Gastrocnemius medialis (tissue), 4 donors: ENCODE measurements around the gene SPRY2. TPM values are rescaled to one million over a fixed set of nuclear protein-coding genes. Genes with fewer than 3 reads are reported as not detected.

Experiments
- ATAC-seq, 2 donors: fragments of 150-250 bp; one replicate each; pipeline ENCODE4 v1.9.1; 2016
- DNase-seq, 2 donors: peaks; one replicate each; pipeline ENCODE4 v3.0.0-alpha.2; 2019
- H3K27ac ChIP-seq, 4 donors: fragments of 200-600 bp; sonication (generic); 1 replicate in 1 of 4; 2 replicates in 3 of 4; pipeline ENCODE4 v1.5.1; 2016 to 2018; ENCODE audit warnings: mild to moderate bottlenecking in 2 of 4, moderate library complexity in 1 of 4
- H3K27me3 ChIP-seq, 3 donors: fragments of 200-600 bp; sonication (generic) in 2 of 3; 1 replicate in 1 of 3; 2 replicates in 2 of 3; pipeline versions ENCODE4 v1.5.1 to v1.6.0; 2016 to 2019; ENCODE audit warnings: mild to moderate bottlenecking in 1 of 3, moderate library complexity in 1 of 3
- H3K36me3 ChIP-seq, 2 donors: fragments of 200-600 bp; sonication (generic) in 1 of 2; one replicate each; pipeline ENCODE4 v1.5.1; 2017 to 2018
- H3K4me1 ChIP-seq, 2 donors: fragments of 200-600 bp; sonication (generic) in 1 of 2; one replicate each; pipeline ENCODE4 v1.5.1; 2016 to 2017; ENCODE audit warnings: mild to moderate bottlenecking in 2 of 2
- H3K4me3 ChIP-seq, 4 donors: fragments of 200-600 bp; sonication (generic) in 3 of 4; 1 replicate in 1 of 4; 2 replicates in 3 of 4; pipeline ENCODE4 v1.5.1; 2016 to 2019; ENCODE audit warnings: mild to moderate bottlenecking in 2 of 4
- H3K9me3 ChIP-seq, 3 donors: fragments of 200-600 bp; sonication (generic) in 2 of 3; 1 replicate in 1 of 3; 2 replicates in 2 of 3; pipeline ENCODE4 v1.5.1; 2016 to 2019
- CTCF ChIP-seq, 5 experiments: fragments of 450-650 bp in 3 of 5; fragments of 200-600 bp in 2 of 5; sonication (generic) in 2 of 5; IDR thresholded peaks in 4 of 5; conservative IDR thresholded peaks in 1 of 5; 1 replicate in 4 of 5; 2 replicates in 1 of 5; pipeline ENCODE4 v1.5.1; 2016 to 2019; ENCODE audit warnings: antibody characterized with exemption in 5 of 5, mild to moderate bottlenecking in 3 of 5, moderate library complexity in 3 of 5
- POLR2A ChIP-seq, 2 donors: fragments of 450-650 bp; IDR thresholded peaks; one replicate each; pipeline ENCODE4 v1.6.1; 2017; ENCODE audit warnings: antibody characterized with exemption in 2 of 2, mild to moderate bottlenecking in 2 of 2, moderate library complexity in 2 of 2
- in situ Hi-C, 4 donors: fragments of 200-750 bp; cut with MboI; loops; one replicate each; pipeline versions ENCODE4 v1.15.0 to v1.8.0; 2017; ENCODE audit warnings: low sequenced_read_pairs in 4 of 4
- intact Hi-C: fragments of 100-400 bp; cut with DNase I; formaldehyde crosslinking; loops from one replicate; pipeline ENCODE4 v1.15.1; 2023; ENCODE audit warnings: low total_unique reads
- total RNA-seq, 4 donors: library from RNA; depleted of rRNA; stranded (reverse); fragments of >200 nt; gene quantifications; one replicate each; pipeline versions ENCODE4 v1.1.0 to v1.2.3, GENCODE V29; 2016

The SPRY2 gene
- total RNA-seq, 4 donors from 2014 or later: 15.7 to 32.2 (median 22.2) TPM

- ATAC-seq (no peak), DNase-seq (no peak)
- H3K9me3 ChIP-seq: no peaks in the 10 kb centered on the region
- intact Hi-C loops: no loop called here
- no peak overlapping the region for H3K27ac ChIP-seq
- H3K4me3 ChIP-seq: no peak overlapping the region
- in situ Hi-C loops: no loop called here
- TF ChIP-seq POLR2A (IDR thresholded peaks at IDR 0.05): no peak
- TF ChIP-seq CTCF (IDR thresholded peaks at IDR 0.05 in 4 of 5, conservative IDR thresholded peaks at IDR 0.05 in 1 of 5): no peak
- no peaks in the 10 kb centered on the region for H3K4me1 ChIP-seq
- no peaks in the 10 kb centered on the region for H3K27me3 ChIP-seq
- no peaks in the 10 kb centered on the region for H3K36me3 ChIP-seq
Observed at GRCh38 chr13:80386592-80386991, 45.7 kb upstream of the SPRY2 start.

GRCh38 chr13:80386002-80386401 lies 45.1 kb upstream of the SPRY2 start:
- Histone ChIP-seq H3K36me3 (no peaks in the 10 kb centered on the region), H3K4me3 (no peak overlapping the region), H3K27me3 (no peaks in the 10 kb centered on the region), H3K27ac (no peak overlapping the region), H3K4me1 (no peaks in the 10 kb centered on the region), H3K9me3 (no peaks in the 10 kb centered on the region)
- no peak for DNase-seq
- ATAC-seq: no peak
- intact Hi-C loops (no loop called here), in situ Hi-C loops (no loop called here)
- TF ChIP-seq POLR2A (IDR thresholded peaks at IDR 0.05) (no peak), CTCF (IDR thresholded peaks at IDR 0.05 in 4 of 5, conservative IDR thresholded peaks at IDR 0.05 in 1 of 5) (no peak)

GRCh38 chr13:80382576-80382975 lies 41.6 kb upstream of the SPRY2 start:
- no peak for DNase-seq
- Histone ChIP-seq H3K4me1 (no peaks in the 10 kb centered on the region), H3K27me3 (no peaks in the 10 kb centered on the region), H3K9me3 (no peaks in the 10 kb centered on the region), H3K36me3 (no peaks in the 10 kb centered on the region), H3K4me3 (no peak overlapping the region), H3K27ac (no peak overlapping the region)
- intact Hi-C loops: no loop called here
- no peak for ATAC-seq
- TF ChIP-seq POLR2A (IDR thresholded peaks at IDR 0.05) (no peak), CTCF (IDR thresholded peaks at IDR 0.05 in 4 of 5, conservative IDR thresholded peaks at IDR 0.05 in 1 of 5) (no peak)
- in situ Hi-C loops: no loop called here

GRCh38 chr13:80379245-80379644 lies 38.3 kb upstream of the SPRY2 start:
- Histone ChIP-seq H3K4me3 (no peak overlapping the region), H3K27me3 (no peaks in the 10 kb centered on the region), H3K4me1 (no peaks in the 10 kb centered on the region), H3K27ac (no peak overlapping the region), H3K9me3 (no peaks in the 10 kb centered on the region), H3K36me3 (no peaks in the 10 kb centered on the region)
- intact Hi-C loops: no loop called here
- ATAC-seq (no peak), DNase-seq (no peak)
- in situ Hi-C loops: no loop called here
- TF ChIP-seq CTCF (IDR thresholded peaks at IDR 0.05 in 4 of 5, conservative IDR thresholded peaks at IDR 0.05 in 1 of 5) (no peak), POLR2A (IDR thresholded peaks at IDR 0.05) (no peak)

GRCh38 chr13:80376554-80376953 lies 35.6 kb upstream of the SPRY2 start:
- ATAC-seq (no peak), DNase-seq (no peak)
- intact Hi-C loops: no loop called here
- H3K27ac ChIP-seq: no peak overlapping the region
- H3K9me3 ChIP-seq: no peaks in the 10 kb centered on the region
- H3K27me3 ChIP-seq: no peaks in the 10 kb centered on the region
- no peaks in the 10 kb centered on the region for H3K36me3 ChIP-seq
- no peak overlapping the region for H3K4me3 ChIP-seq
- in situ Hi-C loops: no loop called here
- no peak for TF ChIP-seq CTCF (IDR thresholded peaks at IDR 0.05 in 4 of 5, conservative IDR thresholded peaks at IDR 0.05 in 1 of 5)
- TF ChIP-seq POLR2A (IDR thresholded peaks at IDR 0.05): no peak
- no peaks in the 10 kb centered on the region for H3K4me1 ChIP-seq
